GM12801 (cell line): ENCODE results near the gene SPACA7.

Experiments used
- CTCF ChIP-seq: IDR thresholded peaks from one replicate; pipeline ENCODE4 v1.5.1; 2011; ENCODE audit warnings: control low read depth; ENCODE audit not compliant: insufficient read length; ENCODE audit errors: extremely low read depth

Gene SPACA7

GRCh38 chr13:112397108-112397507 is 21.0 kb downstream of the SPACA7 start:
- no peak for TF ChIP-seq CTCF

- no peak for TF ChIP-seq CTCF
Observed at GRCh38 chr13:112416647-112417046, 40.5 kb downstream of the SPACA7 start.

GRCh38 chr13:112417079-112417478 is 40.9 kb downstream of the SPACA7 start:
- no peak for TF ChIP-seq CTCF

- TF ChIP-seq CTCF: no peak
Observed at GRCh38 chr13:112424098-112424497, 47.9 kb downstream of the SPACA7 start.

- TF ChIP-seq CTCF: no peak
Observed at GRCh38 chr13:112428704-112429103, 52.5 kb downstream of the SPACA7 start.

GRCh38 chr13:112431734-112432133 is 55.6 kb downstream of the SPACA7 start:
- no peak for TF ChIP-seq CTCF

GRCh38 chr13:112434032-112434431 is 57.9 kb downstream of the SPACA7 start:
- no peak for TF ChIP-seq CTCF
